ENCODE results near the gene C12orf57.

C12orf57 gene

DNA sequence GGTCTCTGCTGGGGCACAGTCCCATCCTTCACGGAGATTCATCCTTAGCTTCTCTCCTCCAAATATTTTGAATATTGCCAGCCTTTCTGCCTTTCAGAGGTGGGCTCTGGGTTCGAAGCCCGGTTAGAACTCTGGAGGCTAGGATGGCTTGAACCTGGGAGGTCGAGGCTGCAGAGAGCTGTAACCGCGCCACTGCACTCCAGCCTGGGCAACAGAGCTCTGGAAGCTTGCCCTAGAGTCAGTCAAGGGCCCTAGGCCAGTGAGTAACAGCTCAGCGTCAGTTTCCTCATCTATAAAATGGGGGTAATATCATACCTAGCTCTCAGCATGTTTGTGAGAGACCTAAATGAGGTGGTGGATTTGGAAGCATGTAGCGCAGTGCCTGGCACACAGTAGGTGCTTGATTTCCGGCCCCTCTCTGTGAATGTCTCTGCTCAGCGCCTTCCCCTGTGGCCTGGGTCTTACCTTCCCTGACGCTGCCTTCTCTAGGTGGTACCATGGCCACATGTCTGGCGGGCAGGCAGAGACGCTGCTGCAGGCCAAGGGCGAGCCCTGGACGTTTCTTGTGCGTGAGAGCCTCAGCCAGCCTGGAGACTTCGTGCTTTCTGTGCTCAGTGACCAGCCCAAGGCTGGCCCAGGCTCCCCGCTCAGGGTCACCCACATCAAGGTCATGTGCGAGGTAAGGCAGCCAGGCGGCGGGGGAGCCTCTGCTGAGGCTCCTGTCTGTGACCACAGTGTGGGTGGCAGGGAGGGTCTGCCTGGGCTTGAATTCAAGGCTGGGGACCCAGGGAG is 10.7 kb downstream of the C12orf57 start:
- no peak for DNase-seq

DNA sequence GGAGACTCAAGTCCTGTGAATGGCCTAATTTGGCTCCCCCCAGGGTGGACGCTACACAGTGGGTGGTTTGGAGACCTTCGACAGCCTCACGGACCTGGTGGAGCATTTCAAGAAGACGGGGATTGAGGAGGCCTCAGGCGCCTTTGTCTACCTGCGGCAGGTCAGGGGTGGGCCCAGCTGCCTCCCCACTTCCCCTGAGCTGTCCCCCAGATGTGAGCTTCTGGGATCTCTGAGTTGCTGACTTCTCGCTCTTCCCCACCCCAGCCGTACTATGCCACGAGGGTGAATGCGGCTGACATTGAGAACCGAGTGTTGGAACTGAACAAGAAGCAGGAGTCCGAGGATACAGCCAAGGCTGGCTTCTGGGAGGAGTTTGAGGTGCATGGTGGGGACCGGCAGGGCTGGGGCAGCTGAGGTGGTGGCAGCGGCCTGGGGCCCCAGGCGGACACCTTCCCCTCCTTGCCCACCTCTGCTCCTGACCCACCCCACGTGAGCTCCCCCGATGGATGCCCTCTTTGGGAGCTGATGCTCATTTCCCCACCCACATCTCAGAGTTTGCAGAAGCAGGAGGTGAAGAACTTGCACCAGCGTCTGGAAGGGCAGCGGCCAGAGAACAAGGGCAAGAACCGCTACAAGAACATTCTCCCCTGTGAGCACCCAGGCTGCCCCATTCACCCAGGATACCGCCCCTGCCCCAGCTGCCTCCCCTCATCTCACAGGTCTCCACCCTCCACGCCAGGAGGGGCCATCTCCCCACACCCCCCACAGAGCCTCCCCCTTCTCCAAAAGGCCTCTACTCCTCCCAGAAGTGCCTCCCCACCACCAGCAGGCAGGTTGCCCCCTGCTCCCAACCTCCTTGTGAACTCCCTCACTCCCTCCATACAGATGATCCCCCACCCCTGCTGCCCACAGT is 11.5 kb downstream of the C12orf57 start:
- no peak for DNase-seq

DNA sequence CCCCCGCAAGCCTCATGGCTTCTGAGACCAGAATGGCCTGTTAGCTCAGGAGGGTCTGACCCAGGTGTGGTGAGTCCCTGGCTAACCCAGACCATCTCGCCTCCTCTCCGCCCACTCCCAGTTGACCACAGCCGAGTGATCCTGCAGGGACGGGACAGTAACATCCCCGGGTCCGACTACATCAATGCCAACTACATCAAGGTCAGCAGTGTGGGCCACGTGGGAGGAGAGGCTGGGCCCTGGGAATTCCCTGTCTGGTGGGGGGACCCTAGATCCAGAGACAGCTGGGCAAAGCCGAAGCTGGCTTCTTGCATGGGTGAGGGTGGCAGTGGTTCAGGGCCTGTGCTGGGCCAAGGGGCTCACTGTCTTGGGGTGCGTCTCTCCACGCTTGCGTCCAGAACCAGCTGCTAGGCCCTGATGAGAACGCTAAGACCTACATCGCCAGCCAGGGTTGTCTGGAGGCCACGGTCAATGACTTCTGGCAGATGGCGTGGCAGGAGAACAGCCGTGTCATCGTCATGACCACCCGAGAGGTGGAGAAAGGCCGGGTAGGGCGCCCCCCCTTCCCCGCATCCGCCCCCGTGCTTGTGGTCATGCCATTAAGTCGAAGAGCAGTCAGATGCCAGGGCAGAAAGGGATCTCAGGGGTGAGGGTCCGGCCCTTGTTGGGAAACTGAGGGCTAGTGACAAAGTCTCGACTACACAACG is 12.4 kb downstream of the C12orf57 start:
- DNase-seq = no peak

DNA sequence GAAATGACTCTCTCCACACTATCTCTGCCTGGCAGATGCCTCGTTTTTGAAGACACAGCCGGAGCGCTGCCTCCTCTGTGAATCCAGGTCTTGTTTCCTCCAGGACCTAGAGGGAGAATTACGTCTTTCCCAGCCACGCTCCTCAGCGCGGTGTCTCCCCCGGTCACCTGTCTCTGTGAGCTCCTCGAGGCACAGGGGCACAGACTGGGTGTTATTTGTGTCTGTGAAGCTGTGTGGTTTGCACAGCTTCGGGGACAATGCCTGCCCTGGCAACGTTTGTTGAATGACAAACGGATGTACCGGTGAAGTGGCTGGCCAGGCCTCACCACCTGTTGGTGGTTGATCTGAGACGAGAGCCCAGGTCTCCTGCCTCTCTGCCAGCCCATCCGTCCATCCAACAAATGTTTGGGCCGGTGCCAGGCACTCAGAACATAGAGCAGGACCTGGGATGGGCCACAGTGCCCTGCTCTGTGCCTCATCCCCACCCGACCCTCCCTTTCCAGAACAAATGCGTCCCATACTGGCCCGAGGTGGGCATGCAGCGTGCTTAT is 13.4 kb downstream of the C12orf57 start:
- no peak for DNase-seq

DNA sequence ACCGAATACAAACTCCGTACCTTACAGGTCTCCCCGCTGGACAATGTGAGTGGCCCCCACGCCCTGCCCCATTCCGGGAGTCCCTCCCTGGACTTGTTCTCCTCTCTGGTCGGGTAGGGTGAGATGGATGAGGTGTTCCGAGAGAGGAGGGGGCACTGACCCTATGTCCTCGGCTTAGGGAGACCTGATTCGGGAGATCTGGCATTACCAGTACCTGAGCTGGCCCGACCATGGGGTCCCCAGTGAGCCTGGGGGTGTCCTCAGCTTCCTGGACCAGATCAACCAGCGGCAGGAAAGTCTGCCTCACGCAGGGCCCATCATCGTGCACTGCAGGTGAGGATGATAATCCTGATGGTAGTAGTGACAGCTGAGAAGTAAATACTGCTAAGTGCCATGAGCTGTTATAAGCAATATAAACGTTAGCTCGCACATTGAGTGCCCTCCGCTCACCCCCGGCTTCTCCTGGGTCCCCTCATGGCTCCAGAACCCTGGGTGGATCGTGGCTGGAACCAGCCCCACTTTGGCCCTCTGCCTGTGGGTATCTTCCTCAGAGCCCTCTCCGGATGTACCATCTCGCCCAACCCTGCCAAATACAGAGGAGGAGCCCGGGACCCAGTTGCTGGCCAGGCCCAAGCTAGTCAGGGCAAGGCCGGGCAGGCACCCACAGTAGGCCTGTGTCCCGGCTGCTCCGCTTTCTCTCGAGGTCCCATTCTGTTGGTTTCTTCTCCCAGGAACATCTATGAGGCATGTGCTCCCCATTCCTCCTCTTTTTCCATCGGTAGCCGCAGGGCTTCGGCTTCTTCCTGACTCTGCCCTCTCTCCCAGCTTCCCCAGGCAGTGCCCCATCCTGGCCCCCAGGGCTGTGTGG is 14.2 kb downstream of the C12orf57 start:
- no peak for DNase-seq

DNA sequence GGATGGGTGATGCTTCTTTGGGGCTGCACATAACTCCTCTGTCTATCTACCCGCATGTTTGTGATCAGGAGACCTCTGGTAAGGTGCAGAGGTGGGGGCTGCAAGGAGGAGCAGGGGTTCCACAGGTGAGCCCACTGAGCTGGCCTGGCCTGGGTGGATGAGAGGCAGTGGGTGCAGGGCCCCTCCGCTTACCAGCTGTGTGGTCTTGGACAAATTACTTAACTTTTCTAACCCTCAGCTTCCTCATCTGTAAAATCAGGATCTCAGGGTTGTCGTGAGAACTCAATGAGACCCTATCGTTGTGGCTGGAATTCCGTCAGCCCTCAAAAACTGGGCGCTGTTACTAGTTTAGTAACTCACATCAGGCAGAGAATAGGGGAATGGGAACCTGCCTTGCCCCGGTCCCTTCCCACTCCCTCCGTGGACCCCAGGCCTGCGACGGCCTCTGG is 14.8 kb downstream of the C12orf57 start:
- DNase-seq = no peak

DNA sequence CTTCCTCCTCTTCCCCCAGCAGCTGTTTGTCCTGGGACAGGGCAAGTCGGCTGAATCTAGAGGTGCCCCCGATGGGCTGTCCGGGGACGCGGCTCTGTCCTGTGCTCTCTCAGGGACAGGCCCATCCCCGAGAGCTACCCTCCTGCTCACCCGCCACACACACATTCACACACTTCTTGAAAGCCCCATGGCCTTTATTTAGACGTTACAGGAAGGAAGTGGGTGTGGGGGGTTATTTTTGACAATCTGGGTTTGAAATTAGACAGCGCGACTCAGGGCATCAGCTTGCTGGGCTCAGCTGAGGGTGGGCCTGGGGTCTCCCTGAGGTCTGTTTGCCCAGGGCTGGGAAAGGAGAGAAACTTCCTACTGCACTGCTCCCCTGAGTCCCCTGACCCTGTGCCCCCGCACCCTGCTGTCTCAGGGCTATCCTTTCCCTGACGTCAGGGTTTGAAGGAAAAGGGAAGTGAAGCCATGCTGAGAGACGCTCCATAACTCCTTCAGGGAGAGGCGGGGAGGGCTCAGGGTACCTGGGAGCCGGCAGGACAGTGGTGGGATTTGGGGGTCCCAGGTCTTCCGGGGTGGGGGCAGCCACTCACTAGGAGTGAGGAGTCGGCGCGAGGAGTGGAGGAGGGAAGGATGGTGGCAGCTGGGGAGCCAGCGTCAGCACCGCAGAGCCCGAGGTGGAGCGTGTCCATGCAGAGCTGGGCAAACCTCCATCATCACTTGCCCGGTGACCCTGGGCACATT is 15.4 kb downstream of the C12orf57 start:
- peak; percentile 62 to 66 for DNase-seq

DNA sequence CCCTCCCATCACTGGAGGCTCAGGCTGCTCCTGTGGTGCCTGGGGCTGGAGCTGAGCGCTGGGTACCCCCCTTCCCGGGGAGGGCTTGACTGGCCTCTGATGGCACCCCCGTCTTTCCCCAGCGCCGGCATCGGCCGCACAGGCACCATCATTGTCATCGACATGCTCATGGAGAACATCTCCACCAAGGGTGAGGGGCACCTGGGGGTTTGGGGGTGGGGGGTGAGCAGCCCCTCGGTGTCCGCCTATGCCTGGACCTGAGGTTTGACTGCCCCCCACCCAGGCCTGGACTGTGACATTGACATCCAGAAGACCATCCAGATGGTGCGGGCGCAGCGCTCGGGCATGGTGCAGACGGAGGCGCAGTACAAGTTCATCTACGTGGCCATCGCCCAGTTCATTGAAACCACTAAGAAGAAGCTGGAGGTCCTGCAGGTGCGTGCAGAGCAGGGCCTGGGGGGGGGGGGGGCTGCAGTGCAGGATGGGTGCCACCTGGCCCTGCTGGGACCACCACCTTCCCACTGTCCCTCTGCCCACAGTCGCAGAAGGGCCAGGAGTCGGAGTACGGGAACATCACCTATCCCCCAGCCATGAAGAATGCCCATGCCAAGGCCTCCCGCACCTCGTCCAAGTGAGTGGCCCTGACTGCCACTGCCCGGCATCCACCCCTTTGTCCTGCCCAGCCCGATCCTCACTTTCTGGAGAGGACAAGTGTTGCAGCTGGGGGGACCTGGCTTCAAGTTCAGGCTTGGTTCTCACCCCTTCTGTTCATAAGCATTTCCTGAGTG is 16.2 kb downstream of the C12orf57 start:
- DNase-seq = no peak

DNA sequence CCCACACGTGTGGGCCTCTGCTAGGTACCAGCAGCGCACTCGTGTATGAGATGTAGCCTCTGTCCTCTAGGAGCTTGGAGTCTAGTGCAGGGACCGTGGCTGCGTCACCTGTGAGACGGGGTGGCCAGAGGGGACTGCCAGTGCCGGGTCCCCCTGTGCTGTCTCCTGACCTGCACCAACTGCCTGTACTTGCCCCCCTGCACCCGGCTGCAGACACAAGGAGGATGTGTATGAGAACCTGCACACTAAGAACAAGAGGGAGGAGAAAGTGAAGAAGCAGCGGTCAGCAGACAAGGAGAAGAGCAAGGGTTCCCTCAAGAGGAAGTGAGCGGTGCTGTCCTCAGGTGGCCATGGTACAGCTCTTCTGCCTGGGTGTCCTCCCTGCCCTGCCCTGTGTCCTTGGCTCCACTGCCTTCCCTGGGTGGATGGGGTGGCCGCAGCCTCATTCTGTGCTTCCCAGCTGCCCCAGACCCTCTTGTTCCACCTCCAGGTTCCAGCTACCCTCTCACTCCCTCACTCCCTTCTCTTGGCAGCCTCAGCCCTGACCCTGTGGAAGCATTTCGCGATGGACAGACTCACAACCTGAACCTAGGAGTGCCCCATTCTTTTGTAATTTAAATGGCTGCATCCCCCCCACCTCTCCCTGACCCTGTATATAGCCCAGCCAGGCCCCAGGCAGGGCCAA is 16.9 kb downstream of the C12orf57 start:
- DNase-seq = no peak

DNA sequence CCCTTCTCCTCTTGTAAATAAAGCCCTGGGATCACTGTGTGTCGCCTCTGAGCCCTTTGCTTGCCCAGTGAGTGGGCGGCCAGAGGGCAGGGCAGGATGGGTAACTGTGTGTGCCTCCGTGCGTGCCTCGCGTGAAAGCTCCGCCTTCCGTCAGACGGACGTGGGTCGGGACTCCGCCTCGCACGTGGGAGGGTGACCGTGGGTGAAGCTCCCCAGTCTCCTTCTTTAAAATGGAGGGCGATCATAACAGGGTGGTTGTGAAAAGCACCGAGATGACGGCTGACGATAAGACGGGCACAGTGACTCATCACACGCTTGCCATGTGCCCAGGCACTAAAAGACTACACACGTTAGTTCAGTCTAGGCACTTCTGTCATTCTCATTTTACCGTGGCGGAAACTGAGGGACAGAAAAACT is 17.5 kb downstream of the C12orf57 start:
- DNase-seq = peak; percentile 95 to 97

DNA sequence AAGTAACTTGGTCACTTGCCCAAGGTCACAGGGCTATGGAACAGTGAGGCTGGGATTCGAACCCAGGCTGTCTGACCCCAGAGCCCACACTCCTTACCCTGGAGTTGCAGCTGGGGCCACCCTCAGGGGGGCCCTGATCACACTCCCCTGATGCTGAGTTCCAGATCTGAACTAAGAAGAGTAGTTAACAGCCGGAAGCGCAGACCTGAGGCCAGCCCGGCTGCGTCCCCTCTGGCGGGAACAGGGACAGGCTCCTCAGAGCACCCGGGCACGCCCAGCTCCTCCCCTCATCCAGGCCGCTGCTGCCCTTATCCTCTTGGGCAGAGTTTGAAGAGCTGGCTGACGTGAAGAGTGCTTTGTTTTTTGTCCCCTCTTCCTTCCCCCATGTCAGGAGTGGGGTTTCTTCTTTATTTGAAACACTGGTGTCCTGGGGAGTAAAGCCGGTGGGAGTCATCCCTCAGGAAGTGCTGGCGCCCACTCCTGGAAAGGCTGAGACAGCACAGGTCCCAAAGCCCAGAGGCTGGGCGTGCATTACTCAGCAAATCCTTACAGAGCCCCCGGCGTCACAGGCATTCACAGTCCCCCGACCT is 18.0 kb downstream of the C12orf57 start:
- no peak for DNase-seq

DNA sequence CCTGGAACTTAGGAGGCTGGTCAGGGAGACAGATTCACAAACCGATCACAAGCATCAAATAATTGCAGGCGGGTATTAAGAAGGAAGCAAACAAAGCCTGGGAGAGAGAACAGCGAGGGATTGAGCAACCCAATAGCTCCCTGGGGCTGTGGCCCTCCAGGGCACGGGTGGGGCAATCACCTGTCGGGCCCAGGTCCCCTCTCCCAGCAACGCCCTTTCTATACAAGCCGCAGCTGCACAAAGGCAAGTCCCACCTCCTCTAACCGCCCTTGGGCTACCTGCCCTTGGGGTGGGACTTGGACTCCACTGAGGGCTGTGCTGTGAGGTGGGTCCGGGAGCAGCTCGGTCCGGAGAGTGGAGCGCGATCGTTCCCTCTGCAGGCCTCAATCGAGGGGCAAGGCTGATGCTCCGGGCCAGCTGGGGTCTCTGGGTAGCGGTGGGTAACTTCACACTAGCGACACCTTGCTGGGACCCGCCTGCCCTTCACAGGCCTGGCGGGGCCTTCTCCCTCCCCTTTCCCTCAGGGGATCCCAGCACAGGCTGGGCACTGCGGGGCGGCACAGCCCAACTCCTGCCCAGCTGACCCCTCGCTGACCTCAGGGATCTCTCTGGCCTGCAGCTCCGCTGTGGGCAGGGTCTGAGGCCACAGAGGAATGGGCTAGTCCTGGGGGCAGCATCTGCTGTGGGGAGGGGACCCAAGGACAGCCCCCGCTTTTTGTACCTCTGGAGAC is 18.6 kb downstream of the C12orf57 start:
- DNase-seq = no peak

DNA sequence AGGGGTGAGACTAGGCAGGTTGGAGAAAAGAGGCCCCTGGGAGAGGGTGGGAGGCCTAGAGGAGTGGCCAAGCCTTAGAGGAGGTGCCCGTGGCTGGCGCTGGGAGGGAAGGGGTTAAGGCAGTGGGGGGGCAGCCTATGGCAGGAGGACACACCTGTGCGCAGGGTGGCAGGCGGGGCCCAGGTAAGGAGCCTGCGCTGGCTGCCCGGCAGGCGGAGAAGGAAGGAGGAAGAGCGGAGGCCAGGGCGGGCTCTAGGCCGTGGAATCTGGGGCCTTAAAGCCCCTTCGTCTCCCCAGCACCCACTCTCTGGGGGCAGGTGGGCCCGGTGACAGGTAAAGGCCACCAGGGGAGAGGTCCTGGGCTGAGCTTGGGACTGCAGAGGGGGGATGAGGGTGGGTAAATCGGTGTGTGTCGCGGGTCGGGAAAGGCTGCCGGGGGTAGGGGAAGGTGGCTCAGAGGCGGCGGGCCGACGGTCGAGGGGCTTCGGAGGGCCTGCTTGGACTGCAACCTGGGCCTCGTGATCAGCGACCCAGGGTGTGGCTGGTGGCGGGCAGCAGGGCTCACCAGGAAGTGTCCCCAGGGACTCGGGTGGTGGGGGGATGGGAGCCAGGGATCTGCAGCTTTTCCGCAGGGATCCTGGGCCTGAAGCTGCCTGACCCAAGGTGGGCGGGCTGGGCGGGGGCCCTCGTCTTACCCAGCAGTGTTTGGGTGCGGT is 19.4 kb downstream of the C12orf57 start:
- DNase-seq = no peak

DNA sequence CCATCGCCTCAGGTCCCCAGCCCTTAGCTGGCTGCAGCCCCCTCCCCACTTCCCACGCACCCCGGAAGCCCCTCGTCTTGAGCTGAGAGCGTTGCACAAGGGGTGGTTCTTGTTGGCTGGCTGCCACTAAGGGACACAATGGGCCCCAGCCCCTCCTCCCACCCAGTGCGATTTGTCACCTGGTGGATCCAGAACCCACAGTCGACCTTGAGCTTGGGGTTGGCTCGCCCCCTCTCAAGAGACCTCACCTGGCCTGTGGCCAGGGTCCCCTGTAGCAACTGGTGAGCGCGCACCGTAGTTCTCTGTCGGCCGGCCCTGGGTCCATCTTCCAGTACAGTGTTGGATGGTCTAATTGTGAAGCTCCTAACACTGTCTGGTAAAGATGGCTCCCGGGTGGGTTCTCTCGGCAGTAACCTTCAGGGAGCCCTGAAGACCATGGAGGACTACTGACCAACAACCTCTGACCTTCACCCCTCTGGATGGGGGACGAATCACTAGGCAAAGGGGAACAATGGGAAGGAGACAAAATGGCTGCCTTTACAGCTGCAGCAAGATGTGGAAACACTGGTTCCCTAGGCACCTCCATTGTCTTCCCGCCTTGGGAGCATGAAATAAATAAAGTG is 20.1 kb downstream of the C12orf57 start:
- no peak for DNase-seq

DNA sequence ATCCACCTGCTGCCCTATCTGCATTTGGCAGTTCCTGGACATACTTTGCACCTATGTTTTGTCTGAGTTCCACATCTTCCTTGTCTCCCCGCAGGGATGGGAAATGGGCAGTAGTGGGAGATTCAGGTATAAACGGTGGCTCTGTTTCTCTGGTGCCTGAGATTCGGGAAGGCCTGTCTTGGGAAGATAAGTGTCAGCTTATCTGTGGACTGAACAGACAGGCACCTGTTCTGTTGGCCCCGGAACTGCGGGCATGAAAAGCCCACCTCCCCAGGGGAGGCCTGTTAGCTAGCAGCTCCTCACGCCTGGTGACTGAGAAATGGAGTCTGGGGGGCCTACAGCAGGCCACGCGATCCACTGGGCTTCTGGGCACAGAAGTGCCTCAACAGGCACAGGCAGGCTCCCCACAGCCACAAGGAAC is 20.8 kb downstream of the C12orf57 start:
- DNase-seq = no peak

DNA sequence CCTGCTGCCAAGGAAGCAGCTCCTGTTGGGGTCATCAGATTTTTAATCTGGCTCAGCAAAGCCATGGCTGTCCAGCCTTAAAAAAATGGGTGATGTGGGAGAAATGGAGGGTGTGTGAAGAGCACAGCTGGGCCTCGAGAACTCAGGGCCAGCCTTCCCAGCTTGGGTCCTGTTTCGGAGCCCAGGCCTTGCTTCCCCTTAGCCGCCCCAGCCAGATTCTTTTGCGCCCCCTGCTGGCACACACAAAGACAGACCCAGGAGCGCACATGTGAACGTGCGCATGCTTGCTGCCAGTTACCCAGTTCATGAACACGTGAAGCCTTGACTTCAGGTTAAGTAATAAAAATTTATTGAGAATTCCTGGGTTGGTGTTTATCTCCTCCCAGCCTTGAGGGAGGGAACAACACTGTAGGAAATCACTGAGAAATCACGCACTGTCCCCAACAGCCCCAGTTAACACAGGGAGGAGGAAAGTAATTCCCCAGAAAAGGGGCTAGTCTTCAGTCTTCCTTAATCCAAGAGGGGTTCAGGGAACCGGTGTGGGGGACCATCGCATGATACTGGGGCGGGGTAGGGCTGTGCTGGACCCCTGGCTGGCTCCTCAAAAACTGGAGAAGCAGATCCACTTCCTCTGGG is 21.3 kb downstream of the C12orf57 start:
- DNase-seq = peak; percentile 87 to 88

DNA sequence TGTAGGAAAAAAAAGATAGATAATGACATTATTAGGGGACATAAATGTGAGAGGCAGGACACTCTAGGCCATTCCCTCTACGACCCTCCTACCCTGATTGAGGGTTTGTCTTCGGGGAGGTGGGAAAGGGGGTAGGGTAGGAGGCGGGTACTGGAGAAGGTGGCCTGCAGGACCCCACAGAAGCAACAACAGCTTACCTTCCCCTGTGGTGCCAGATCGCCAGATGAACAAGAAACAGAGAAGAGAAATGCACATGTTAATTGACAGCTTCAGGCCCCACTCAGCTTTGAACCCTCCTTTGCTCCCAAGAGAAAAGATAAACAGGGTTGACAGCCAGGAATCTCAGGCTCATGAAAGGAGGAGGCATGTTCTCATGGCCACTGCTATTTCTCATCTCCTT is 21.9 kb downstream of the C12orf57 start:
- DNase-seq = no peak
